HepG2 (cell line): Measurements from ENCODE around the gene SBK2. TPM values are rescaled to one million over a fixed set of nuclear protein-coding genes. Genes with fewer than 3 reads are reported as not detected.

Experiments used
- FOXA3 ChIP-seq: IDR thresholded peaks from 2 replicates; pipeline ENCODE4 v1.6.1; 2016; ENCODE audit warnings: missing genetic modification reagents, missing compliant biosample characterization
- MED8 ChIP-seq: sonication (generic); formaldehyde crosslinking; IDR thresholded peaks from 2 replicates; pipeline ENCODE4 v1.8.1; 2023; ENCODE audit warnings: mild to moderate bottlenecking, missing genetic modification reagents; ENCODE audit not compliant: insufficient replicate concordance
- MTA1 ChIP-seq: sonication (generic); formaldehyde crosslinking; IDR thresholded peaks from 2 replicates; pipeline ENCODE4 v1.4.0; 2020; ENCODE audit warnings: missing genetic modification reagents, mild to moderate bottlenecking, borderline replicate concordance
- NFIC ChIP-seq: IDR thresholded peaks from 2 replicates; pipeline ENCODE4 v1.6.1; 2012; ENCODE audit warnings: mild to moderate bottlenecking, low read length, inconsistent platforms
- RFX3 ChIP-seq: IDR thresholded peaks from 2 replicates; pipeline ENCODE4 v1.6.1; 2016; ENCODE audit warnings: missing biosample characterization, missing genetic modification reagents
- SMYD3 ChIP-seq: sonication (generic); formaldehyde crosslinking; IDR thresholded peaks from 2 replicates; pipeline ENCODE4 v1.8.1; 2023; ENCODE audit warnings: mild to moderate bottlenecking, missing genetic modification reagents
- SP140L ChIP-seq: sonication (generic); formaldehyde crosslinking; IDR thresholded peaks from 2 replicates; pipeline ENCODE4 v1.4.0; 2020; ENCODE audit warnings: missing genetic modification reagents, borderline replicate concordance
- ZNF205 ChIP-seq: IDR thresholded peaks from 2 replicates; pipeline ENCODE4 v1.6.1; 2018; ENCODE audit warnings: missing biosample characterization, missing genetic modification reagents
- ZNF543 ChIP-seq: sonication (generic); formaldehyde crosslinking; IDR thresholded peaks from 2 replicates; pipeline ENCODE4 v1.4.0; 2020; ENCODE audit warnings: mild to moderate bottlenecking, missing genetic modification reagents
- ZNF615 ChIP-seq: sonication (generic); formaldehyde crosslinking; IDR thresholded peaks from 2 replicates; pipeline ENCODE4 v1.5.0; 2020; ENCODE audit warnings: mild to moderate bottlenecking, missing genetic modification reagents, borderline replicate concordance
- ZNF772 ChIP-seq: sonication (generic); formaldehyde crosslinking; IDR thresholded peaks from 2 replicates; pipeline ENCODE4 v1.5.0; 2020; ENCODE audit warnings: mild to moderate bottlenecking, missing genetic modification reagents
- ZNF773 ChIP-seq: sonication (generic); formaldehyde crosslinking; IDR thresholded peaks from 2 replicates; pipeline ENCODE4 v1.4.0; 2020; ENCODE audit warnings: missing genetic modification reagents, borderline replicate concordance
- polyA plus RNA-seq, 8 experiments: library from polyadenylated mRNA; depleted of rRNA in 3 of 8; stranded (reverse) in 7 of 8; unstranded in 1 of 8; fragments of >200 nt; fragmentation: Illumina TruSeq in 4 of 8; extraction: Trizol in 4 of 8; gene quantifications; 2 replicates each; pipeline versions ENCODE4 v1.2.1 to v1.2.3, GENCODE V29; 2011 to 2016; ENCODE audit warnings: low read depth in 4 of 8, missing spikeins in 1 of 8, mixed read lengths in 1 of 8; ENCODE audit not compliant: insufficient read depth in 1 of 8
- total RNA-seq, 5 experiments: library from RNA; depleted of rRNA; stranded (reverse); fragments of >200 nt; fragmentation: Illumina TruSeq; extraction: Trizol; gene quantifications; 2 replicates each; pipeline ENCODE4 v1.2.3, GENCODE V29; 2016; ENCODE audit warnings: low read depth in 1 of 5
- TF ChIP-seq, protein P1 (sequence below), 2 experiments: IDR thresholded peaks; 2 replicates each; pipeline ENCODE4 v1.6.1; 2011 to 2012; ENCODE audit warnings: low read length in 2 of 2, borderline replicate concordance in 1 of 2, low read depth in 1 of 2, mild to moderate bottlenecking in 1 of 2, moderate library complexity in 1 of 2
- TF ChIP-seq, protein P2 (sequence below): IDR thresholded peaks from 2 replicates; pipeline ENCODE4 v1.6.1; 2018; ENCODE audit warnings: missing genetic modification reagents
- TF ChIP-seq, protein P3 (sequence below): sonication (generic); formaldehyde crosslinking; conservative IDR thresholded peaks from 2 replicates; pipeline ENCODE4 v1.8.0; 2022; ENCODE audit warnings: low read depth, missing genetic modification reagents
- TF ChIP-seq, protein P4 (sequence below): sonication (generic); formaldehyde crosslinking; IDR thresholded peaks from 2 replicates; pipeline ENCODE4 v1.5.0; 2020; ENCODE audit warnings: missing genetic modification reagents
- TF ChIP-seq, protein P5 (sequence below): sonication (generic); formaldehyde crosslinking; IDR thresholded peaks from 2 replicates; pipeline ENCODE4 v1.9.0; 2021; ENCODE audit warnings: missing genetic modification reagents, borderline replicate concordance

Gene SBK2
- total and polyA plus RNA-seq, 2 of the 13 experiments (the other 11 are each of a cell fraction or from before 2014, with no cell fraction given), result 0.24 TPM; not detected in 1

DNA sequence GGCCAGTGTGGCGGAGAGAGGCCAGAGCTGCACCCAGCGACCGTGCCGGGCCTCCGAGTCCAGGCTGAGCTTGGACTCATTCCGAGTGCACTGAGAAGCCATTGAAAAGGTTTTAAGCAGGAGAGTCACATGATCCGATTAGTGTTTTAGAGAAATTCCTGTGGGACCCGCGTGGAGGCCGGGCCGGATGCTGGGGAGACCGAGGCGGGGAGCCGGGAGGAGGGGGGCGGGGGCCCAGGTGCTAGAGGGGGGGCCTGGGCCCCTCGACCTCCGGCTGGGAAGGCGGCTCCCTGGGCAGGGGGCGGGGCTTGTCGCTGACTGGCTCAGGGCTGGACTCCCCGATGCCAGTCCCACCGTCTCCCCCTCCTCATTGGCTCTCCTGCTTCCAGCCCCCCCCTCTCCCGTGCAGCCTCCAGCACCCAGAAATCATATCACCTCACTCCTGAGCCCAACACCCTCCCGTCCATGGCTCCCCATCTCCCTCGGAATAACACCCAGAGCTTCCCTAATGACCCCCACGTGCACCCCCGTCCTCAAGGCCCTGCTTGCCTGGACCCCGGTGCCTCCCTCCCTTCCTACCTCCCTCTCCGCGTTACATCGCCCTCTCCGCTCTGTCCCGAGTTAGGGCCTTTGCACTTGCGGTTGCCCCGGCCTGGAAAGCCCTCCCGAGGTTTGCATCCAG lies 48.9 kb upstream of the SBK2 start (continued):
- TF ChIP-seq, protein P1, sequence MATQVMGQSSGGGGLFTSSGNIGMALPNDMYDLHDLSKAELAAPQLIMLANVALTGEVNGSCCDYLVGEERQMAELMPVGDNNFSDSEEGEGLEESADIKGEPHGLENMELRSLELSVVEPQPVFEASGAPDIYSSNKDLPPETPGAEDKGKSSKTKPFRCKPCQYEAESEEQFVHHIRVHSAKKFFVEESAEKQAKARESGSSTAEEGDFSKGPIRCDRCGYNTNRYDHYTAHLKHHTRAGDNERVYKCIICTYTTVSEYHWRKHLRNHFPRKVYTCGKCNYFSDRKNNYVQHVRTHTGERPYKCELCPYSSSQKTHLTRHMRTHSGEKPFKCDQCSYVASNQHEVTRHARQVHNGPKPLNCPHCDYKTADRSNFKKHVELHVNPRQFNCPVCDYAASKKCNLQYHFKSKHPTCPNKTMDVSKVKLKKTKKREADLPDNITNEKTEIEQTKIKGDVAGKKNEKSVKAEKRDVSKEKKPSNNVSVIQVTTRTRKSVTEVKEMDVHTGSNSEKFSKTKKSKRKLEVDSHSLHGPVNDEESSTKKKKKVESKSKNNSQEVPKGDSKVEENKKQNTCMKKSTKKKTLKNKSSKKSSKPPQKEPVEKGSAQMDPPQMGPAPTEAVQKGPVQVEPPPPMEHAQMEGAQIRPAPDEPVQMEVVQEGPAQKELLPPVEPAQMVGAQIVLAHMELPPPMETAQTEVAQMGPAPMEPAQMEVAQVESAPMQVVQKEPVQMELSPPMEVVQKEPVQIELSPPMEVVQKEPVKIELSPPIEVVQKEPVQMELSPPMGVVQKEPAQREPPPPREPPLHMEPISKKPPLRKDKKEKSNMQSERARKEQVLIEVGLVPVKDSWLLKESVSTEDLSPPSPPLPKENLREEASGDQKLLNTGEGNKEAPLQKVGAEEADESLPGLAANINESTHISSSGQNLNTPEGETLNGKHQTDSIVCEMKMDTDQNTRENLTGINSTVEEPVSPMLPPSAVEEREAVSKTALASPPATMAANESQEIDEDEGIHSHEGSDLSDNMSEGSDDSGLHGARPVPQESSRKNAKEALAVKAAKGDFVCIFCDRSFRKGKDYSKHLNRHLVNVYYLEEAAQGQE (IDR thresholded peaks at IDR 0.05; ENCODE audit: borderline replicate concordance in 1 of 2, low read depth in 1 of 2, low read length in 2 of 2), result no peak
- TF ChIP-seq NFIC, result no peak
- TF ChIP-seq, protein P2, sequence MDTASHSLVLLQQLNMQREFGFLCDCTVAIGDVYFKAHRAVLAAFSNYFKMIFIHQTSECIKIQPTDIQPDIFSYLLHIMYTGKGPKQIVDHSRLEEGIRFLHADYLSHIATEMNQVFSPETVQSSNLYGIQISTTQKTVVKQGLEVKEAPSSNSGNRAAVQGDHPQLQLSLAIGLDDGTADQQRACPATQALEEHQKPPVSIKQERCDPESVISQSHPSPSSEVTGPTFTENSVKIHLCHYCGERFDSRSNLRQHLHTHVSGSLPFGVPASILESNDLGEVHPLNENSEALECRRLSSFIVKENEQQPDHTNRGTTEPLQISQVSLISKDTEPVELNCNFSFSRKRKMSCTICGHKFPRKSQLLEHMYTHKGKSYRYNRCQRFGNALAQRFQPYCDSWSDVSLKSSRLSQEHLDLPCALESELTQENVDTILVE (CRISPR knock-in tag), result no peak
- TF ChIP-seq, protein P3, sequence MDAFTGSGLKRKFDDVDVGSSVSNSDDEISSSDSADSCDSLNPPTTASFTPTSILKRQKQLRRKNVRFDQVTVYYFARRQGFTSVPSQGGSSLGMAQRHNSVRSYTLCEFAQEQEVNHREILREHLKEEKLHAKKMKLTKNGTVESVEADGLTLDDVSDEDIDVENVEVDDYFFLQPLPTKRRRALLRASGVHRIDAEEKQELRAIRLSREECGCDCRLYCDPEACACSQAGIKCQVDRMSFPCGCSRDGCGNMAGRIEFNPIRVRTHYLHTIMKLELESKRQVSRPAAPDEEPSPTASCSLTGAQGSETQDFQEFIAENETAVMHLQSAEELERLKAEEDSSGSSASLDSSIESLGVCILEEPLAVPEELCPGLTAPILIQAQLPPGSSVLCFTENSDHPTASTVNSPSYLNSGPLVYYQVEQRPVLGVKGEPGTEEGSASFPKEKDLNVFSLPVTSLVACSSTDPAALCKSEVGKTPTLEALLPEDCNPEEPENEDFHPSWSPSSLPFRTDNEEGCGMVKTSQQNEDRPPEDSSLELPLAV (CRISPR knock-in tag), result no peak
- no peak for TF ChIP-seq ZNF615 (CRISPR knock-in tag)
- TF ChIP-seq ZNF772 (CRISPR knock-in tag), result no peak
- TF ChIP-seq, protein P4, sequence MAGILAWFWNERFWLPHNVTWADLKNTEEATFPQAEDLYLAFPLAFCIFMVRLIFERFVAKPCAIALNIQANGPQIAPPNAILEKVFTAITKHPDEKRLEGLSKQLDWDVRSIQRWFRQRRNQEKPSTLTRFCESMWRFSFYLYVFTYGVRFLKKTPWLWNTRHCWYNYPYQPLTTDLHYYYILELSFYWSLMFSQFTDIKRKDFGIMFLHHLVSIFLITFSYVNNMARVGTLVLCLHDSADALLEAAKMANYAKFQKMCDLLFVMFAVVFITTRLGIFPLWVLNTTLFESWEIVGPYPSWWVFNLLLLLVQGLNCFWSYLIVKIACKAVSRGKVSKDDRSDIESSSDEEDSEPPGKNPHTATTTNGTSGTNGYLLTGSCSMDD (CRISPR knock-in tag), result no peak
- TF ChIP-seq ZNF205 (CRISPR knock-in tag), result no peak
- TF ChIP-seq SP140L (CRISPR knock-in tag), result no peak
- TF ChIP-seq MED8 (CRISPR knock-in tag), result no peak
- no peak for TF ChIP-seq ZNF543 (CRISPR knock-in tag)
- no peak for TF ChIP-seq FOXA3 (CRISPR knock-in tag)
- no peak for TF ChIP-seq SMYD3 (CRISPR knock-in tag)
- TF ChIP-seq RFX3, result no peak
- TF ChIP-seq, protein P5, sequence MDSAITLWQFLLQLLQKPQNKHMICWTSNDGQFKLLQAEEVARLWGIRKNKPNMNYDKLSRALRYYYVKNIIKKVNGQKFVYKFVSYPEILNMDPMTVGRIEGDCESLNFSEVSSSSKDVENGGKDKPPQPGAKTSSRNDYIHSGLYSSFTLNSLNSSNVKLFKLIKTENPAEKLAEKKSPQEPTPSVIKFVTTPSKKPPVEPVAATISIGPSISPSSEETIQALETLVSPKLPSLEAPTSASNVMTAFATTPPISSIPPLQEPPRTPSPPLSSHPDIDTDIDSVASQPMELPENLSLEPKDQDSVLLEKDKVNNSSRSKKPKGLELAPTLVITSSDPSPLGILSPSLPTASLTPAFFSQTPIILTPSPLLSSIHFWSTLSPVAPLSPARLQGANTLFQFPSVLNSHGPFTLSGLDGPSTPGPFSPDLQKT, result no peak
- no peak for TF ChIP-seq MTA1 (CRISPR knock-in tag)
- TF ChIP-seq ZNF773 (CRISPR knock-in tag), result no peak
